ENCODE data around the gene CEBPE. TPM values are rescaled to one million over a fixed set of nuclear protein-coding genes. Genes with fewer than 3 reads are reported as not detected.

CEBPE gene
- total RNA-seq, 1 donor from 2014 or later: not detected

DNA sequence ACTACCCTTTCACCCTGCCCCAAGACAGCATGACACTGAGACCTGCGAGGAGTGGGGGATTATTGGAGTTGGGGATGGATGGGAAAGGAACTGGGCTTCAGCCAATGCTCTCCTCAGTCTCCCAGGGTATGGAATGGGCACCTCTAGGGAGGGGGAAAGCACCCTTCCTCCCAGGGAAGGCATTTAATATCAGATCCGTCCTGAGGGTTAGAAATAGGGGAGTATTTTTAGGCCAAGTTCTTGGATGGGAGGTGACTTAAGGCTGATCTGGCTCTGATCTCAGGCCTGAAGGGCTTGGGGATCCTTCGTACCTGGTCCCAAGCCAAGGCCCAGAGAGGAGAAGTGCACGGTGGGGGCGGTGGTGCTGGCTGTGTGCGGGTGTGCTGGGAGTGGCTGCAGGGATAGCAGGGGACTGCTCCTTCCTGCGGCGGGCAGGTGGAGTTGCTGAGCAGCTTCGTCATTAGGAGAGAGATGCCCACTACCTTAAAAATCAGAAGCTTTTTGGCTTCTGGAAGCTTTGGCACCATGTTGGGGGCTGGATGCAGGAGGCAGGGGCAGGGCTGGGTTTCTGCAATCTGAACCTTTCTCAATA, 7.0 kb upstream of the CEBPE start:
- Mint-ChIP-seq H3K36me3 (ENCODE audit: low read depth) (no peaks in the 10 kb centered on the region), H3K4me1 (ENCODE audit: low read depth) (peaks cover 6% of the 10 kb centered on the region), H3K27me3 (ENCODE audit: low read depth) (peaks cover 25% of the 10 kb centered on the region), H3K4me3 (ENCODE audit: unreplicated experiment) (no peak overlapping the region), H3K27ac (ENCODE audit: unreplicated experiment) (no peak overlapping the region), H3K9me3 (ENCODE audit: low read depth) (no peaks in the 10 kb centered on the region)
- TF ChIP-seq, protein P1, sequence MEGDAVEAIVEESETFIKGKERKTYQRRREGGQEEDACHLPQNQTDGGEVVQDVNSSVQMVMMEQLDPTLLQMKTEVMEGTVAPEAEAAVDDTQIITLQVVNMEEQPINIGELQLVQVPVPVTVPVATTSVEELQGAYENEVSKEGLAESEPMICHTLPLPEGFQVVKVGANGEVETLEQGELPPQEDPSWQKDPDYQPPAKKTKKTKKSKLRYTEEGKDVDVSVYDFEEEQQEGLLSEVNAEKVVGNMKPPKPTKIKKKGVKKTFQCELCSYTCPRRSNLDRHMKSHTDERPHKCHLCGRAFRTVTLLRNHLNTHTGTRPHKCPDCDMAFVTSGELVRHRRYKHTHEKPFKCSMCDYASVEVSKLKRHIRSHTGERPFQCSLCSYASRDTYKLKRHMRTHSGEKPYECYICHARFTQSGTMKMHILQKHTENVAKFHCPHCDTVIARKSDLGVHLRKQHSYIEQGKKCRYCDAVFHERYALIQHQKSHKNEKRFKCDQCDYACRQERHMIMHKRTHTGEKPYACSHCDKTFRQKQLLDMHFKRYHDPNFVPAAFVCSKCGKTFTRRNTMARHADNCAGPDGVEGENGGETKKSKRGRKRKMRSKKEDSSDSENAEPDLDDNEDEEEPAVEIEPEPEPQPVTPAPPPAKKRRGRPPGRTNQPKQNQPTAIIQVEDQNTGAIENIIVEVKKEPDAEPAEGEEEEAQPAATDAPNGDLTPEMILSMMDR (IDR thresholded peaks at IDR 0.05): no peak
- no peak for DNase-seq (ENCODE audit: low spot score)

GRCh38 chr14:23125011-23125410, 6.0 kb upstream of the CEBPE start:
- H3K27me3 Mint-ChIP-seq (ENCODE audit: low read depth): peaks cover 16% of the 10 kb centered on the region
- no peak for DNase-seq (ENCODE audit: low spot score)
- H3K4me1 Mint-ChIP-seq (ENCODE audit: low read depth): peaks cover 9% of the 10 kb centered on the region
- H3K4me3 Mint-ChIP-seq (ENCODE audit: unreplicated experiment): no peak overlapping the region
- H3K27ac Mint-ChIP-seq (ENCODE audit: unreplicated experiment): no peak overlapping the region
- H3K9me3 Mint-ChIP-seq (ENCODE audit: low read depth): no peaks in the 10 kb centered on the region
- no peaks in the 10 kb centered on the region for H3K36me3 Mint-ChIP-seq (ENCODE audit: low read depth)
- TF ChIP-seq, protein P1 (IDR thresholded peaks at IDR 0.05): no peak

GRCh38 chr14:23124337-23124954, 5.4 kb upstream of the CEBPE start:
- Mint-ChIP-seq H3K4me3 (ENCODE audit: unreplicated experiment) (no peak overlapping the region), H3K36me3 (ENCODE audit: low read depth) (no peaks in the 10 kb centered on the region), H3K27me3 (ENCODE audit: low read depth) (peaks cover 13% of the 10 kb centered on the region), H3K27ac (ENCODE audit: unreplicated experiment) (no peak overlapping the region), H3K4me1 (ENCODE audit: low read depth) (peaks cover 9% of the 10 kb centered on the region), H3K9me3 (ENCODE audit: low read depth) (no peaks in the 10 kb centered on the region)
- TF ChIP-seq, protein P1 (IDR thresholded peaks at IDR 0.05): no peak
- no peak for DNase-seq (ENCODE audit: low spot score)

GRCh38 chr14:23123419-23123818, 4.4 kb upstream of the CEBPE start:
- Mint-ChIP-seq H3K27me3 (ENCODE audit: low read depth) (peaks cover 5% of the 10 kb centered on the region), H3K4me3 (ENCODE audit: unreplicated experiment) (no peak overlapping the region), H3K4me1 (ENCODE audit: low read depth) (peaks cover 9% of the 10 kb centered on the region), H3K27ac (ENCODE audit: unreplicated experiment) (no peak overlapping the region), H3K36me3 (ENCODE audit: low read depth) (no peaks in the 10 kb centered on the region), H3K9me3 (ENCODE audit: low read depth) (no peaks in the 10 kb centered on the region)
- TF ChIP-seq, protein P1 (IDR thresholded peaks at IDR 0.05): no peak
- no peak for DNase-seq (ENCODE audit: low spot score)

DNA sequence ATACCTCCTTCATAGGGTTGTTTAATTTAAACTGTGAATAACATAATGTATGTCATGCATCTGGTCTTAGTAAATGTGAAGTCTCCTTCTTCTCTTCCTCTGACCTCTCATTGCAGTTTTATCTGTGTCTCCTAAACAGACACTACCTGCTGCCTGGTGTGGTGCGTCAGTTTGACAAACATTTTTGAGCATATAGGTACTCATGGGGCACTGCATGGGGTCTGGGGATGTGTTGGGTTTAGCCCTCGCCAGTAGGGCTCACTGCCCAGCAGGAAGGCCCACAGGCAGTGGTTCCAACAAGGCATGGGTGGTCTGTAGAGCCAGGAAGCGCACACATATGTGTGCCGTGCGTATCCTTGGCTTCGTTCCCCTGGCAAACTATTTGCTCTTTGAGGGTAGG, 3.0 kb upstream of the CEBPE start:
- TF ChIP-seq, protein P1 (IDR thresholded peaks at IDR 0.05): no peak
- Mint-ChIP-seq H3K4me3 (ENCODE audit: unreplicated experiment) (no peak overlapping the region), H3K27me3 (ENCODE audit: low read depth) (peaks cover 3% of the 10 kb centered on the region), H3K27ac (ENCODE audit: unreplicated experiment) (no peak overlapping the region), H3K4me1 (ENCODE audit: low read depth) (peaks cover 9% of the 10 kb centered on the region), H3K9me3 (ENCODE audit: low read depth) (no peaks in the 10 kb centered on the region), H3K36me3 (ENCODE audit: low read depth) (no peaks in the 10 kb centered on the region)
- no peak for DNase-seq (ENCODE audit: low spot score)
